Stimulated activated CD8-positive, alpha-beta memory T cell treated with anti-CD3 and anti-CD28 coated beads, Interleukin-15, amount 100 ng/mL, for 1 hour (primary cell): ENCODE data around the gene THRSP.
"Not testable (repeated sequence)": the region's sequence is repeated elsewhere in the genome, so short reads cannot be mapped to it uniquely, and the experiment has no call there.

Experiments used
- DNase-seq: peaks from one replicate; pipeline ENCODE4 v3.0.0-alpha.2; 2020; ENCODE audit warnings: low read depth

Gene THRSP, protein sequence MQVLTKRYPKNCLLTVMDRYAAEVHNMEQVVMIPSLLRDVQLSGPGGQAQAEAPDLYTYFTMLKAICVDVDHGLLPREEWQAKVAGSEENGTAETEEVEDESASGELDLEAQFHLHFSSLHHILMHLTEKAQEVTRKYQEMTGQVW

DNA sequence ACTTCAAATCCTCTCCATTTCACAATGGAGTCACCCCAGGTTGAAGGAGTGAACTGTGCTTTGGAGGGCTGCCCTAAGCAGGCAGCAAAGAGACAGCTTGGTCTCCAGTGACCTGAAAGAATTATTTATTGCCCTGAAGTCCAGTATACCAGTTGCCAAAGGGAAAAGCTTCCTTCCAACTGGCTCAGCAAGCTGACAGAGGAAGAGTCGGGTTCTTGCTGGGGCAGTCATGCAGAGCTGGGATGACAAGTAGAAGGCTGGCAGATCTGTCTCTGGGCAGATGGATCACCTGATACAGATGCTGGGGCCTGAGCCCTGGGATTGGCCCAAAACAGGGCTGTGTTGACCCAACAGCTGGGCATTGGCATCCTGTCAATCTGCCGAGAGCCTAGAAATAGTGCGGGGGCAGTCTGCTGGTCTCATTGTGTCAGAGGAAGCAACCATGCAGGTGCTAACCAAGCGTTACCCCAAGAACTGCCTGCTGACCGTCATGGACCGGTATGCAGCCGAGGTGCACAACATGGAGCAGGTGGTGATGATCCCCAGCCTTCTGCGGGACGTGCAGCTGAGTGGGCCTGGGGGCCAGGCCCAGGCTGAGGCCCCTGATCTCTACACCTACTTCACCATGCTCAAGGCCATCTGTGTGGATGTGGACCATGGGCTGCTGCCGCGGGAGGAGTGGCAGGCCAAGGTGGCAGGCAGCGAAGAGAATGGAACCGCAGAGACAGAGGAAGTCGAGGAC lies at the start of gene THRSP:
Gene THRSP, plus strand, starts transcription at position 422 of the 742 bp plus-strand sequence. Its CDS starts 21 bp downstream, at position 443.
- no peak for DNase-seq

DNA sequence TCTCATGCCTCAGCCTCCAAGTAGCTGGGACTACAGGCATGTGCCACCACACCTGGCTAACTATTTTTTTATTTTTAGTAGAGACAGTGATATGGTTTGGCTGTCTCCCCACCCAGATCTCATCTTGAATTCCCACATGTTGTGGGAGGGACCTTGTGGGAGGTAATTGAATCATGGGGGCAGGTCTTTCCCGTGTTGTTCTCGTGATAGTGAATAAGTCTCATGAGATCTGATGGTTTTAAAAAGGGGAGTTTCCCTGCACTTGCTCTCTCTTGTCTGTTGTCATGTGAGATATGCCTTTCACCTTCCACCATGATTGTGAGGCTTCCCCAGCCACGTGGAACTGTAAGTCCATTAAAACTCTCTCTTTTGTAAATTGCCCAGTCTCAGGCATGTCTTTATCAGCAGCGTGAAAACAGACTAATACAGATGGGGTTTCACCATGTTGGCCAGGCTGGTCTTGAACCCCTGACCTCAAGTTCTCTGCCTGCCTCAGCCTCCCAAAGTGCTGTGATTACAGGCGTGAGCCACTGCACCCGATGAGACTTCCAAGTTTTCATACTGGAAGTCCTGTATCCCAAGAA lies 48.6 kb upstream of the THRSP start:
- not testable (repeated sequence) for DNase-seq

DNA sequence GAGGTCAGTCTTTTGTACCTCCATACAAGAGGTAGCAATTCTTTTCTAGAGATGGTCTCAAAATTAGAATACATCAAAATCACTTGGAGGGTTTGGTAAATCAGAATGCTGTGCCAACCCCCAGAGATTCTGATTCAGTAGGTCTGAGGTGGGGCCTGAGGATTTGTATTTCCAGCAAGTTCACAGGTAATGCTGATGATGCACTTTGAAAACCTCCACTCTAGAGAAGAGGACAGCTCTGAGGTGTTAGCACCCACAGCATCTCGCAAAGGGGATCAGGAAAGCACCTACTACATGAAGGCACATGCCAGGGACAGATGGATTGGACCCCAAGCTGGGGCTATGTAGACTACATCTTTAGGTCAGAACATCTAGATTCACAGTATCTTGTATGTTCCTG lies 47.8 kb upstream of the THRSP start:
- DNase-seq: no peak

DNA sequence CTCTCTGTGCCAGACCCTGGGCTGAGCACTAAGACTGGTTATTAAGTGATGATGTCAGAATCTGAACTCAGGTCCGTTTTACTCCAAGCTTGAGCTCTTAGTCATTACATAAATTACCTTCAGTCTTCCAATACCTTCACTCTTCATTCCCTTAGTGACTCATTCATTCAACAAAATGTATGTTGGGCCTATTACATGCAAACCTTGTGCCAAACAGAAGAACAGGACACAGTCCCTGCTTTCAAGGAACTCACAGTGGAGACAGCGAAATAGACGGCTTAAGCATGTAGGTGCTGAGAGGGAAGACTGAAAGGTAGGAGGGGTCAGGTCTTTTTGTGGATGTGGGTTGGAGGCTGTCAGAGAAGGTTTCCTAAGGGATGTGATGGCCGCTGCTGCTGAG lies 43.9 kb upstream of the THRSP start:
- no peak for DNase-seq

DNA sequence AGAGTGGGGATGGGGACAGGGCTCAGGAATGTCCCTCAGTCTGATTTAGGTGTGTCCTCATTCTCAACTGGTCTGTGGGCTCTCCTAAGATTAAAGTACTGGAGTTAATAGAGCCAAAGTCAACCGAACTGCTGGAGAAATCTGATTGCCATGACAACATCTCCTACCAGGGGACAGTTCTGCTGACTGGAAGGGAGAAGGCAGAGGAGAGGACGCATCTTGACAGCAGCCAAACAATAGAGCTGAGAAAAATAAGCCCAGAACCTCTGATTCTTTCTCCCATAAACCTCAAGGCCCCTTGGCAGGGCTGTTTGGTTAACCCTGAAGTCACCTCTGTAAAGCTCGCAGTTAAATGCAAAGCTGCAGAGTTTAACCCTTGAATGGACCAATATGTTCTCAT lies 43.4 kb upstream of the THRSP start:
- no peak for DNase-seq

DNA sequence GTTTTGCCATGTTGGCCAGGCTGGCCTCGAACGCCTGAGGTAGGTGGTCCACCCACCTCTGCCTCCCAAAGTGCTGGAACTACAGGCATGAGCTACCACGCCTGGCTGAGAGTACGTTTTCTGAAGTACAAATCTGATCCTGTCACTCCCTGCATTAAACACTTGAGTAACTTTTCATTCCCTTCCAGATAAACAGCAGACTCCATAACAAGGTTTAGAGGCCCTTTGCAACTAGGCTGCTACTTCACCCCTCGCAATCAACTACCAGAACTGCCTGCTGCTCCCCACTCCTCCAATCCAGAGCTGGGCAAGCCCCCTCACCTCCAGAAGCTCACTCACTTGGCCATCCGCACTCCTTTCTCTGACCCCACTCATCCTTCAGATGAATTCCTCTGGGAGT lies 42.0 kb upstream of the THRSP start:
- no peak for DNase-seq

DNA sequence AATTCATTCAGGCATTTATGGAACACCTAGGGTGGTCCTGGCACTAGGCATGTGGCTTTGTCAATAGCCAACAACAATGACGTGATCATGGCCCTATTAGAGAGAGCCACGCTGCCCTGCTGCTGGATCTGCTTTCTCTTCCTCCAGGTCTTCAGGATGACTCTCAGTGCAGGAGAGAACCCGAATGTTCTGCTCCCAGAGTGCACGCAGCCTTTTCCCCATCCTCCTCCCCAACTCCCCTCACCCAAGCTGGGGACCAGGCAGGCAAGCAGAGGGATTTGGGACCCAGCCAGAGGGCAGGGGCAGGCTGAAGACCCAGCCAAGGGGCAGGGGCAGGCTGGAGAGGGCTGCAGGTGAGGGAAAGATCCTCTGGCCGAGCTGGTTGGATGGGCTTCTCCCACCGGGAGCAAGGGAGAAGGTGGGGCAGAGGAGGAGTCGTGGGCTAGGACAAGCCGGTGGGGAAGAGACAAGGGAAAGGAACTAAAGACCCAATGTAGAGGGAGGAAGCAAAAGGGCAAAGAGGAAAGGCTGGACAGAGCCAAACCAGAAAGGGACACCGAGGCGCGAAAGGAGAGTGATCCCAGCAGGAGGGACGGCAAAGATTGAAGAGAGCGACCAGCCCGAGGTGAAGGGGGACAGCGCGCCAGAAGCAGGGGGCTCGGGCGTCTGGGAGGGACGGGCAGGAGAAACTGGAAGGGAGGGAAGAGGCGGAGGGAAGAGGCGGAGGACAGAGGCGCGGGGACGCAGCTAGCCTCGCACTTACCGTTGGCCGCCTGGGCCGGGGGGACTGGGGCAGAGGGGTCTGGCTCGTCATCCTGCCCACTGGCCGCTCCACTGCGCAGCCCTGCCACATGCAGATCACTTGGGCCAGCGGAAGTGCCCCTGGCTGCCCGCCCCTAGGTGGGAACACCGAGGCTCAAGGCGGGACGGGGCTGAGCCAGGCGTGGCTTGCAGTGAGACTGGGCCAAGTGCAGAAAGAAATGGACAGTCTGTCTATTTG lies 41.0 kb upstream of the THRSP start, which contains the start of gene KCTD14:
Gene KCTD14, minus strand, starts transcription at position 880 of the 1,000 bp plus-strand sequence. Its CDS starts 27 bp downstream, at position 853.
- no peak for DNase-seq

DNA sequence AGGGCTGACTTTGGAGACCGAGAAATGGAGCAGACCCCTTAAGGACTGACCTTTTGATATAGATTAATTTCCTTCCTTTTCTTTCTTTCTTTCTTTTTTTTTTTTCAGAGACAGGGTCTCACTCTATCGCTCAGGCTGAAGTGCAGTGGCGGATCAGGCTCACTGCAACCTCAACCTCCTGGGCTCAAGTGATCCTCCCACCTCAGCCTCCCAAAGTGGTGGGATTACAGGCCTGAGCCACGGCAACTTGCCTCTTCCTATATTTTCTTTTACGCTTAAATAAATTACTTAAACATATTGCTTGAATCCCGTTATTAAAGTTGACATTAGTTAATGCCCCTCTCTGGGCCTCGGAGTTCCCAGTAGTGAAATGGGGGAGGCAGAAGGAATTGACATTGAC lies 40.2 kb upstream of the THRSP start:
- DNase-seq: no peak

DNA sequence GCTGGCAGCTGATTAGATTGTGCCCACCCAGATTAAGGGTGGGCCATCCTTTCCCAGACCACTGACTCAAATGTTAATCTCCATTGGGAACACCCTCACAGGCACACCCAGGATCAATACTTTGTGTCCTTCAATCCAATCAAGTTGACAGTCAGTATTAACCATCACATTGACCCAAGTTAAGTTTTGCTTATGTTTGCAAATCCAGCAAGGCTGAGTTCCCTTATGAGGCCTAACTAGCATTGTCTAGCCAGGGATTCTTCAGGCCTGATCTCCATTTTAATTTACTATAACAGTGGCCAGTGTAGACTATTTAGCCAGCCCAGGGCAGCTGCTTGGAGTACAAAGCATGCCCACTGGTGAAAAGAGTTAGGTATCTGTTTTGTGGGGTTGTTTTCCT lies 38.3 kb upstream of the THRSP start:
- no peak for DNase-seq

DNA sequence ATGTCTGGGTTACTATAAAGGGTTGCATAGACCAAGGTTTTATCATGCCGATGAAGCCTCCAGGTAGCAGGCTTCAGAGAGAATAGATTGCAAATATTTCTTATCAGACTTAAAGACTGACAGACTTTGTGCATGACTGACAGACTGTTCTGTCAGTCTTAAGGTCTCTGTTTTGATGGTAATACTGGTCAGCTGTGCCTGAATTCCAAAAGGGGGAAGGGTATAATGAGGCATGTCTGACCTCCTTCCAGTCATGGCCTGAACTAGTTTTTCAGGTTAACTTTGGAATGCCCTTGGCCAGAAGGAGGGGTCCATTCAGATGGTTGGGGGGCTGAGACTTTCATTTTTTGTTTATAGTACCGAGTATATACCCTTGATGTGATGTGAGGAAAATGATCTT lies 35.9 kb upstream of the THRSP start:
- DNase-seq: no peak

DNA sequence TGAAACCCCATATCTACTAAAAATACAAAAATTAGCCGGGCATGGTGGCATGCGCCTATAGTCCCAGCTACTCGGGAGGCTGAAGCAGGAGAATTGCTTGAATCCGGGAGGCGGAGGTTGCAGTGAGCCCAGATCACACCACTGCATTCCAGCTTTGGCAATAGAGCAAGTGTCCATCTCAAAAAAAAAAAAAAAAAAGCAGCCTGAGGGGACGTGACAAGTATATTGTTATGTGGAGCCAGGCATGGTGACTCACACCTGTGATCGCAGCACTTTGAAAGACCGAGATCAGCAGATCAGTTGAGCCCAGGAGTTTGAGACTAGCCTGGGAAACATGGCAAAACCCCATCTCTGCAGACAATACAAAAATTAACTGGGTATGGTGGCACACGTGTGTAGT lies 35.2 kb upstream of the THRSP start:
- DNase-seq: not testable (repeated sequence)

DNA sequence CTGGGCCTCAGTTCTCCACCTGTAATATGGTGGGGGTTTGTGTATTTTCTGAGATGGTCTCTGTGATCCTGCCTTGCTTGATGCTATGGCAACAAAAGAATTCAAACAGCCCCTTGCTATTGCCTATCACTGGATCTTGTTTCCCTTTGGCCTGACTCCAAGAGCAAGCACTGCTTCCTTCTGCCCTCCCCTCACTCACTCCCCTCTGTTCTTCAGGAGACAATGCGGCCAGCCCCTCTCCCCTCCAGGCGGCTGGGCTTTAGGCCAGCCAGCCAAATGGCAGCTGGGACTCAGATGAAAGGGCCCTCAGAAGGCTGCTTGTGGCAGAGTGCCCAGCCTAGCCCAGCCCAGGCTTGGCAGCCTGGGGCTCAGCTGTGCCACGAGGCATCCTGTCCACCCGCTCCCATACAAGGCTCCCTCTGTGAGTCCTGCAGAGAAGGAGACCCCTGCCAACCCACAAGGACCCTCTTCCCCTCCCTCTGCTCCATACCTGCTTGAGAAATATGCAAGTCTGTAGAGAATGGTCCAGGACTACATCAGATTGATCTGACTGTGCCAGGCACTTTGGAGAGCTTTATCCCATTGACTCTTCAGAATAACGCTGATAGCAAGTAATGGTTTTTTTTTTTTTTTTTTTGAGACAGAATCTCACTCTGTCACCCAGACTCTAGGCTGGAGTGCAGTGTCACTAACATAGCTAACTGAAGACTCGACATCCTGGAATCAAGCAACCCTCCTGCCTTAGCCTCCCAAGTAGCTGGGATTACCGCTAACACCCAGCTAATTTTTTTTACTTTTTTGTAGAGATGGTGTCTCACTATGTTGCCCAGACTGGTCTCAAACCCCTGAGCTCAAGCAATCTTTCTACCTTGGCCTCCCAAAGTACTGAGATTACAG lies 33.0 kb upstream of the THRSP start:
- no peak for DNase-seq

DNA sequence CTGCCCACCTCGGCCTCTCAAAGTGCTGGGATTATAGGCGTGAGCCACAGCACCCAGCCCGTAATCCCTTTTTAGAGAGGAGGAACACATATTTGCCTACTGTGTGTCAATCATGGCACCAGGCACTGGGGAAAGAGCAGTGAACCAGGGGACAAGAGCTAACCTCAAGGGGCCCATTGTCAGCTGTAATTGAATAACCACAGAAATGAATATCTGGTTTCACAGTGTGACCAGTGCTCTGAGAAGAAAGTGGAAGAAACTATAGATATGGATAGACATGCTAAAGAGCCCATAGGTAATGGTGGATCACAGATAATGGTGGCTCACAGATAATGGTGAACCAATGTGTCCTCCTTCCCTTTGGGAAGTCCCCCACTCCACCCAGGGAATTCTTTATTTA lies 32.0 kb upstream of the THRSP start:
- DNase-seq: no peak

DNA sequence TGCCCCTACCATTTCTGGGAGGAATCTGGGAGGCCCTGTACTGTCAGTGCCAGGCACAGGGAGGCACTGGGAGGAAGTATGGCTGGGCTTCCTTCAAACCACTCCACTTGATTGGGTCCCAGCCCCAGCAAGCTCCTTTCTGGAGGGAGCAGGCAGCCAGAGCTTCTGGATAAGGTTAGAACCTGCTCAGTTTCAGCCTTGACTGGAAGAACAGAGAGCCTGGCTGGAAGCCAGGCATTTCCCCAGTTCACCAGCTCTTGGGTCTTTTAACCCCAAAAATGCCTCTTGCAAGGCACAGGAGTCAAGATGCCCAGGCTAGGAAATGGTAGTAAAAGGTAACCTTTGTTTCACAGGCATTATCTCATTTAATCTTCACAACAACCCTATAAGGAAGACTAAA lies 31.6 kb upstream of the THRSP start:
- no peak for DNase-seq

DNA sequence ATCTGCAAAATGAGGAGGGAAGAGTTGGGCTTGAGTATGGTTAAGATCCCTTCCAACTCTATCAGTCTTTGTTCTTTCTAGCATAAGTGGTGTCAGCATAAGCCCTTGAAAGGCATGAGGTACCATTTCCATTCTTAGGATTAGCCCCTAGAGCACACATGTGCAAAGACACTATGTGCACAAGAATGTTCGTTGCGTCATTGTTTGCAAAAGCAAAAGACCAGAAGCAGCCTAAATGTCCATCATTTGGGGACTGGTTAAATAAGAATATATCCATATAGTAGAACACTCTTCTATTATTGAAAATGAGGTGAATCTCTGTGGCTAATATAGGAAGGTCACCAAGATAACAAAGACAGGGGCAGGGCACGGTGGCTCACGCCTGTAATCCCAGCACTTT lies 30.6 kb upstream of the THRSP start:
- no peak for DNase-seq

DNA sequence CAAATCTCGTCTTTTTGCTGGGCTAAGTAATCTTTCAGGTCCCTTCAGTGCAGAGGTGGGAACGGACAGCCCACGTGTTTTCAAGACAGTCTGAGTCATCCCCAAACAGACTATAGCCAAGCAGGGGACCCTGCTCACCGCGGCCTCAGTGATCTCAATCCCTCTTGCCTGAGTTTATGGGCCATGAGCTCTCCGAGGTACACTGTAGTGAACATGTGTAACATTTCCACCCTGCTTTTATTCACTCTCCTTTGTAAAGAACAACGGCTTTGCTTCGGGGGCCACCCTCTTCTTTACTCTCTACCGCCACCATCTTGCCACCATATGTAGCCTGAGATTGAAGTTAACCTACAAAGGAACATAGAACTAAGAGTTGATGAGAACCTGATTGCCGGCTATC lies 29.0 kb upstream of the THRSP start:
- DNase-seq: no peak

DNA sequence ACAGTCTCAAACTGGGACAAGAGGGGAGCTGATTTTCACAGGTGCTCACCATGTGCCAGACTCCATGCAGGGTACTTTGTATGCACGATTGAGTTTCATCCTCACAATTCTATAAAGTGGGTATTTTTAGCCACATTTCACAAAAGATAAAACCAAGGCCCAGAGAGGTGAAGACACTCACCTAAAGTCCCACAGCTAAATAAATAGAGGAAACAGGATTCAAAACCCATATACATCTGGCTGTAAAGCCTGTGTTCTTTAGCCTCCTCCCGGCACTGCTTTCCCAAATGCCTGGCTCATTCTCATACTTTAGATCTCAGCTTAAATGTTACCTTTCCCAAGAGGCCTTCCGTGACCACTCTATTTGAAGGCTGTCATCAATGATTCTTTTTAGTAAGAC lies 27.3 kb upstream of the THRSP start:
- DNase-seq: no peak

DNA sequence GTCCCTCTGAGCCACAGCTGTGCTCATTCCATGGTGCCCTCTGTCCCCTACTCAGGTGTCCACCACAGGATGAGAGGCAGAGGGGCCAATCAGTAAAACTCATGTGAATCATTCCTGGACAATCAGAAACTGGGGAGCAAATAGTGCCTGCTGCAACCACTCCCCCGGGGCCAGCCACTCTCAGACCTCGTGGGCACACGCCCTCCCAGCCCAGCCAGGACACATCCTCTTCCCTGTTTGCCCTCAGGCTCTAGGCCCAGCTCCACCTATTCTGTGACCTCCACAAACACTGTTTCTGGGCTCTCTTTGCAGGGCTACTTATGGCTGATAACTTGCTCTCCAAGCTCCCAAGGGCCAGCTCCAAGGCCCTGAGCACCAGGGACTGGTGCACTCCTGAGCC lies 26.6 kb upstream of the THRSP start:
- no peak for DNase-seq

DNA sequence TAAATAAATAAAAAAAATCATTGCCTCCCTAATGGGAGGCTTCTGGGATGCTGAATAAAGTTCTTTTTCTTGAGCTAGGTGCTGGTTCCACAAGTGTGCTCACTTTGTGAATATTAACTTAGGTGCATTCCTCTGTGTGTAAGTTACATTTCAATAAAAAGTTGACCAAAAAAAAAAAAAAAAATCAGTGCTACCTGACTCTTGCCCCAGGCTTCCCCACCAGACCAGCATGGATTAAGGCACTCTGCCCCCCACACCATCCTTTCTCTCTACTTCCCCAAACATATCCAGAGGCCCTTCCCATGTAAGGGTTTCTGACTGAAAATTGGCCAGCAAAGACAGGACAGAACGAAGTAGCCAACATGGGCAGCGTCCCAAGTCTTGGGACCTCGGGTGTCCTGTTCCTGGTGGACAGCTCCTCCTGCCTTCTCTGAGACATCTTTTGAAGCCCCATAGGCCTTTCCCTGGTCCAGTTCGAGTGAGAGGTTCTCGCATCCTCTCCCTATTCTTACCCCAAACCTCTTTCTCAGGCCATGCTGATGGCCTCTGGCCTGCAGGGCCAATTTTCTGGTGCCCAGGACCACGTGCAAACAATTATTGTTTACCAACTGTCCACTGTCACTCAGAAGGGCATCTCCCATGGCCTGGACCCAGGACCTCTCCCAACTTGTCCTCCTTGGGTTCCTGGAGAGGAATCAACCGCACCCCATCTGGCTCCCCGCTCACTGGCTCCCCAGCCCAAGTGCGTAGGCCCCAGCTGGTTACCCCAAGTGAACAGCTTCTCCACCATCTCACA lies 25.6 kb upstream of the THRSP start:
- DNase-seq: no peak

DNA sequence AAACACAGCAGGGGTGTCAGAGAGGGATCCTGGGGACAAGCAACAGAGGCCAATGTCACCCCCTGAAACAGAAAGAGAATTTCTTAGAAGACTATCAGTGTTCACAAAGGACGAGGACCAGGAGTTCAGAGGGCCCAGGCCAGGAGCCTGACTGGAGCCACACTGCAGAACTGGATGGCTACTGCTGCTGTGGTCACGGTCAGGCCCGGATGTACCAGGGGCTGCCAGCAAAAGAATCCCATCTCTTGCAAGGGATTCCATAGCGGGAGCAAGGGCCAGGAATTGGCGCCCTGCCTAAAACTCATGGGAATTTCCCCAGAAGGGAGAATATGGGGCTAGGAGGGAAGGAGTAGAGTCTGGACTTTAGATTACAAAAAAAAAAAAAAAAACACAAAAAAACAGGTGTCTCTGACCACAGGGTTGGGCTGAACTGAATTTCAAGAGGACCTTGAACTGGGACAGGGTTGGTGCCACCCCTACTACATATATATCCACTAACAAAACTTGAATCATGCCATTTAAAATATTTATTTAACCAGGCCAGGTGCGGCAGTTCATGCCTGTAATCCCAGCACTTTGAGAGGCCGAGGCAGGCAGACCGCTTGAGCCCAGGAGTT lies 24.9 kb upstream of the THRSP start:
- no peak for DNase-seq
